Naive B cell (primary cell): ENCODE data around the gene TECTA. TPM values are rescaled to one million over a fixed set of nuclear protein-coding genes. Genes with fewer than 3 reads are reported as not detected.
A peak's percentile ranks its signal among the peaks of the same experiment; 100 is the strongest.

Experiments
- ATAC-seq, 2 donors: fragments of 150-1000 bp; cut with Tn5 transposase; 2 replicates each; pipeline ENCODE4 v1.10.0; 2021; ENCODE audit warnings: low read depth in 2 of 2, mild to moderate bottlenecking in 2 of 2, moderate library complexity in 2 of 2
- DNase-seq: peaks from one replicate; pipeline ENCODE4 v3.0.0; 2022
- H3K27ac Mint-ChIP-seq, 6 donors: one replicate each; pipeline ENCODE4 v1.8.0; 2020 to 2022; ENCODE audit warnings: mild to moderate bottlenecking in 6 of 6, mixed read lengths in 6 of 6, moderate library complexity in 5 of 6, inconsistent platforms in 2 of 6
- H3K27me3 Mint-ChIP-seq, 3 donors: one replicate each; pipeline ENCODE4 v1.8.0; 2021 to 2022; ENCODE audit warnings: mixed read lengths in 3 of 3, mild to moderate bottlenecking in 1 of 3
- H3K36me3 Mint-ChIP-seq, 2 donors: one replicate each; pipeline ENCODE4 v1.8.0; 2020 to 2022; ENCODE audit warnings: mixed read lengths in 2 of 2, inconsistent platforms in 1 of 2, mild to moderate bottlenecking in 1 of 2
- H3K4me1 Mint-ChIP-seq, 3 donors: one replicate each; pipeline ENCODE4 v1.8.0; 2020 to 2022; ENCODE audit warnings: mixed read lengths in 3 of 3, inconsistent platforms in 1 of 3, mild to moderate bottlenecking in 1 of 3, moderate library complexity in 1 of 3
- H3K4me3 Mint-ChIP-seq, 8 donors: one replicate each; pipeline ENCODE4 v1.8.0; 2020 to 2022; ENCODE audit warnings: mild to moderate bottlenecking in 8 of 8, mixed read lengths in 8 of 8, moderate library complexity in 8 of 8, inconsistent platforms in 2 of 8
- H3K9me3 Mint-ChIP-seq, 7 donors: one replicate each; pipeline ENCODE4 v1.8.0; 2020 to 2022; ENCODE audit warnings: mixed read lengths in 7 of 7, mild to moderate bottlenecking in 5 of 7, inconsistent platforms in 2 of 7, moderate library complexity in 1 of 7
- polyA plus RNA-seq, 6 donors: library from polyadenylated mRNA; unstranded; fragments of 300-500 nt; fragmentation: Illumina TruSeq; gene quantifications; one replicate each; pipeline ENCODE4 v1.2.3, GENCODE V29; 2021; ENCODE audit warnings: low read depth in 6 of 6

The TECTA gene, protein sequence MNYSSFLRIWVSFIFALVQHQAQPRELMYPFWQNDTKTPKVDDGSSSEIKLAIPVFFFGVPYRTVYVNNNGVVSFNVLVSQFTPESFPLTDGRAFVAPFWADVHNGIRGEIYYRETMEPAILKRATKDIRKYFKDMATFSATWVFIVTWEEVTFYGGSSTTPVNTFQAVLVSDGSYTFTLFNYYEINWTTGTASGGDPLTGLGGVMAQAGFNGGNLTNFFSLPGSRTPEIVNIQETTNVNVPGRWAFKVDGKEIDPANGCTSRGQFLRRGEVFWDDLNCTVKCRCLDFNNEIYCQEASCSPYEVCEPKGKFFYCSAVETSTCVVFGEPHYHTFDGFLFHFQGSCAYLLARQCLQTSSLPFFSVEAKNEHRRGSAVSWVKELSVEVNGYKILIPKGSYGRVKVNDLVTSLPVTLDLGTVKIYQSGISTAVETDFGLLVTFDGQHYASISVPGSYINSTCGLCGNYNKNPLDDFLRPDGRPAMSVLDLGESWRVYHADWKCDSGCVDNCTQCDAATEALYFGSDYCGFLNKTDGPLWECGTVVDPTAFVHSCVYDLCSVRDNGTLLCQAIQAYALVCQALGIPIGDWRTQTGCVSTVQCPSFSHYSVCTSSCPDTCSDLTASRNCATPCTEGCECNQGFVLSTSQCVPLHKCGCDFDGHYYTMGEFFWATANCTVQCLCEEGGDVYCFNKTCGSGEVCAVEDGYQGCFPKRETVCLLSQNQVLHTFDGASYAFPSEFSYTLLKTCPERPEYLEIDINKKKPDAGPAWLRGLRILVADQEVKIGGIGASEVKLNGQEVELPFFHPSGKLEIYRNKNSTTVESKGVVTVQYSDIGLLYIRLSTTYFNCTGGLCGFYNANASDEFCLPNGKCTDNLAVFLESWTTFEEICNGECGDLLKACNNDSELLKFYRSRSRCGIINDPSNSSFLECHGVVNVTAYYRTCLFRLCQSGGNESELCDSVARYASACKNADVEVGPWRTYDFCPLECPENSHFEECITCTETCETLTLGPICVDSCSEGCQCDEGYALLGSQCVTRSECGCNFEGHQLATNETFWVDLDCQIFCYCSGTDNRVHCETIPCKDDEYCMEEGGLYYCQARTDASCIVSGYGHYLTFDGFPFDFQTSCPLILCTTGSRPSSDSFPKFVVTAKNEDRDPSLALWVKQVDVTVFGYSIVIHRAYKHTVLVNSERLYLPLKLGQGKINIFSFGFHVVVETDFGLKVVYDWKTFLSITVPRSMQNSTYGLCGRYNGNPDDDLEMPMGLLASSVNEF (N-terminal part only)
- polyA plus RNA-seq, result under 1 TPM in 1 of 6 donors, not detected in 5; 0.32 TPM

DNA sequence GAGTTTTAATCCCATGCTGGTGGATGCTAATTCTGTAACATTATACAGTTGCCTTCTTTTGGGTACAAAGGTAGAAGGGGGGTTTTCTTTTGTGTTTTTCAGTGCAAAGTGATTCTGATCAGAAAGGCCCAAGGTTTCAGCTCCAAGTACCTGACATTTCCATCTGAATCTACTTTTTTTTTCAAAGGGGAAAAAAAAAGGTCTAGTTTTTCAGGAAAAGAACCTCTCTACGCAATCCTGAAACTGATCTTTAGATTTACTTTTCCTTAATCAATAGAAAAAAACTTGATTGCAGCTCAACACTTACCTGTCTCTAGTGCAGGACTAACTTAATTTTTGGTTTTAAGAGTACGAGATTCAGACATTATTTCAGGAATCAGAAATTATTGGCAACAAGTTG lies at the start of gene TECTA:
Gene TECTA (plus strand): TSS at position 301 of the 400 bp plus-strand sequence. CDS start 1,423 bp downstream, outside the sequence.
- H3K27me3 Mint-ChIP-seq, result peaks cover 0 to 8% (median 6%) of the 10 kb centered on the region in 3 donors
- H3K4me1 Mint-ChIP-seq, result no peaks in the 10 kb centered on the region
- H3K9me3 Mint-ChIP-seq, result peaks cover 0 to 3% (median 0%) of the 10 kb centered on the region in 7 donors
- no peaks in the 10 kb centered on the region for H3K36me3 Mint-ChIP-seq
- H3K27ac Mint-ChIP-seq, result no peak within 1 kb of the TSS
- no peak within 1 kb of the TSS for H3K4me3 Mint-ChIP-seq
- DNase-seq, result no peak
- no peak for ATAC-seq

DNA sequence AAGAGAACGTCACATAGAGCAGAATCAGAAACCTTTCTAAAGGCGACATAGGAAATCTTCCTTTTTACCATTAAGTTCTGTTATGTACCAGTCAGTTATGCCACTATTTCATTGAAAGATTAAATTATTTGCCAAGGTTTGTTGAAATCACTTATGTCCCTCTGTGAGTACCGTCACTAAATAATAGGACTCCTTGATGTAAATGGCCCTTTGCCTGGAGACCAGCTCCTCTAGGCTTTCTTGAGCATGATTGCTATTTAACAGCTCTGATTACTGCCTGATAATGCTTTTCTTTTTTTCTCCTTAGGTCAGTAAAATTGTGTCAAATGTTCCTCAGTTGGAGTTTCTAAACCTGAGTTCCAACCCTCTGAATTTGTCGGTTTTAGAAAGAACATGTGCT lies 47.8 kb upstream of the TECTA start:
- no peaks in the 10 kb centered on the region for H3K9me3 Mint-ChIP-seq
- no peak overlapping the region for H3K4me3 Mint-ChIP-seq
- ATAC-seq (no peak), DNase-seq (no peak)
- no peaks in the 10 kb centered on the region for H3K27me3 Mint-ChIP-seq
- H3K36me3 Mint-ChIP-seq, result peaks cover 32 to 43% of the 10 kb centered on the region in 2 donors
- H3K4me1 Mint-ChIP-seq, result no peaks in the 10 kb centered on the region
- H3K27ac Mint-ChIP-seq, result no peak overlapping the region

DNA sequence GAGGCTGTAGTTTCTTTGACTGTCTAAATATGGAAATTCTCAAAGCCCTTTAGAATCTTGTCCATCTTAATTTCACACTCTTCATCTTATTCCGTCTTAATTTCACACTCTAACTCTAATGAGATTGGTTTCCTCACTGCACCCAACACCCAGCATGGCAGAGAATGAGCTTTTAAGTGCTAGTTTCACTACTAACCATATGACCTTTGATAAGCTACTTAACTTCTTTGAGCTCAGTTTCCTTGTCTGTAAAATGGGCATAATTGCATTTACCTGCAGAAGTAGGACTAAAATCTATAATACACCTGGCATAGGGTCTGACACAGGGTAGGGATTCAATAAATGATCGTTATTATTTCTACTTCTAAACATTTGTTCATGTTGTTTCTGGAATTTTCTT lies 46.8 kb upstream of the TECTA start:
- H3K36me3 Mint-ChIP-seq, result peaks cover 34% of the 10 kb centered on the region in 2 donors
- no peak for ATAC-seq
- H3K4me3 Mint-ChIP-seq, result no peak overlapping the region
- no peaks in the 10 kb centered on the region for H3K4me1 Mint-ChIP-seq
- no peaks in the 10 kb centered on the region for H3K9me3 Mint-ChIP-seq
- no peak for DNase-seq
- H3K27me3 Mint-ChIP-seq, result no peaks in the 10 kb centered on the region
- no peak overlapping the region for H3K27ac Mint-ChIP-seq

DNA sequence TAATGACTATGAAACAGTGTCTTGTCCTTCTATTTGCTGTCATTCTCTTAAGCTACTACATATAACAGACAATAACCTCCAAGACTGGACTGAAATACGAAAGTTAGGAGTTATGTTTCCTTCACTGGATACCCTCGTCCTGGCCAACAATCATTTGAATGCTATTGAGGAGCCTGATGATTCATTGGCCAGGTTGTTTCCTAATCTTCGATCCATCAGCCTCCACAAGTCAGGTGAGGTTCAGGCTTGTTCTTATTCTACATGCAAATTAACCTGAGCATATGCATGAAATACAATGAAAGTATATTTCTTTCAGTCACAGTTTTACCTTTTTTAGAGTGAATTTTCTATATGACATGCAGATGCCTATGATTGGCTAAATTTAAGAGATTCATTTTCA lies 46.0 kb upstream of the TECTA start:
- no peaks in the 10 kb centered on the region for H3K9me3 Mint-ChIP-seq
- no peaks in the 10 kb centered on the region for H3K27me3 Mint-ChIP-seq
- ATAC-seq (no peak), DNase-seq (no peak)
- H3K27ac Mint-ChIP-seq, result no peak overlapping the region
- no peak overlapping the region for H3K4me3 Mint-ChIP-seq
- peaks cover 34 to 36% of the 10 kb centered on the region in 2 donors for H3K36me3 Mint-ChIP-seq
- no peaks in the 10 kb centered on the region for H3K4me1 Mint-ChIP-seq

DNA sequence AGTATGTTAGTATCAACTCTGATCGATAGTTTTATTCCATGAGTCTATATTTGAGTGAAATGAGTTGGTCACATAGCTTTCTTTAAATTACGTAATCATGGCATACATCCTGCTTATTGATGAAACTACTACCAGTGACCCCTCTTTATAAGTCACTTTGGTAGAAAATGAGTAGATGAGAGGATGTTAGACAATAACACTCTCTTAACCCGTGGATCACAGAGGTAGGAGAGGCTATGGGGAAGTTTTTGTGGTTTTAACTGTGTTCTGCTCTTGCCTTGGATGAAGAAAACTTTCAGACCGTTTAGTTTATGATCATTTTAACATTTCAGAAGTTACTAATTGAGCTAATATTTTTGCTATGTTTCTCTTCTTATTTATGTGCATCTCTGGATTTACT lies 43.1 kb upstream of the TECTA start:
- Mint-ChIP-seq H3K4me1 (no peaks in the 10 kb centered on the region), H3K9me3 (no peaks in the 10 kb centered on the region), H3K27ac (no peak overlapping the region), H3K27me3 (no peaks in the 10 kb centered on the region), H3K4me3 (no peak overlapping the region), H3K36me3 (peaks cover 32 to 41% of the 10 kb centered on the region in 2 donors)
- DNase-seq, result no peak
- ATAC-seq, result no peak

DNA sequence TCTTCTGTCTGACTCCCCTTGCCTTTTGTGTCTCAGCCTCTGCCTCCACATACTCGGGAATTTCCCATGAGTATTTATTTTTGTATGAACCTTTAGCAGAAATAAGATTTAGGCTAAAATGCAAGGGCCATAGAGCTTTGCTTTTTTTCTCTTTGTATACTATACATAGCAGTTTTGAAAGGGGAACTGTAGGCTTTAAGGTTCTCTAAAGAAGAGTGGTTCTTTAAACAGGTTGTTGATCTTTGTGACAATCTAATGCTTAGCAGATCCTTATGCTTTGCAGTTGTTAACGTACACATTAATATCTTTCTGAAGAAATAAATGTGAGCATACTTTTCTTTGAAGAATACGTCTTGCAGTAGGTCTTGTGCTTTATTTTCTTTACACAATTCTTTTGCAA lies 42.1 kb upstream of the TECTA start:
- ATAC-seq, result no peak
- Mint-ChIP-seq H3K9me3 (no peaks in the 10 kb centered on the region), H3K36me3 (peaks cover 32 to 48% of the 10 kb centered on the region in 2 donors), H3K27me3 (no peaks in the 10 kb centered on the region), H3K27ac (no peak overlapping the region), H3K4me1 (no peaks in the 10 kb centered on the region), H3K4me3 (no peak overlapping the region)
- no peak for DNase-seq

DNA sequence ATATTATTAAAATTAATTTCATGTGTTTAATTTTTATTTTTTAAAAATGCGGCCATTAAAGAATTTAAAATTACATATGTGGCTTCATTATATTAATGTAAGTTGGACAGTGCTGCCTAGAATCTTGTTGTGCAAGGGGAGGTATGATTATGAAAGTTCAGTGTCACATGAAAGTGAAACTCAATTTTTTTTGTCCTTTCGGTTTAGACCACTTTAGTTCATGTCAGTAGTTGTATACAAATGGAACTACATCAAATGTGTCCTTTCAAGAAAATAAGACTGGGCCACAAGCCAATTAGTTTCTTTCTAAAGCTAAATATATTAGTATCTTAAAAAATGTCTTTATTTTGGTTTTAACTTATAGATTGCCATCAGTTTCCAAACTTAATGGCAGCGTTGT lies 41.4 kb upstream of the TECTA start:
- ATAC-seq, result no peak
- H3K4me1 Mint-ChIP-seq, result no peaks in the 10 kb centered on the region
- no peak for DNase-seq
- no peaks in the 10 kb centered on the region for H3K27me3 Mint-ChIP-seq
- H3K36me3 Mint-ChIP-seq, result peaks cover 26 to 42% of the 10 kb centered on the region in 2 donors
- H3K9me3 Mint-ChIP-seq, result no peaks in the 10 kb centered on the region
- H3K27ac Mint-ChIP-seq, result no peak overlapping the region
- H3K4me3 Mint-ChIP-seq, result no peak overlapping the region

DNA sequence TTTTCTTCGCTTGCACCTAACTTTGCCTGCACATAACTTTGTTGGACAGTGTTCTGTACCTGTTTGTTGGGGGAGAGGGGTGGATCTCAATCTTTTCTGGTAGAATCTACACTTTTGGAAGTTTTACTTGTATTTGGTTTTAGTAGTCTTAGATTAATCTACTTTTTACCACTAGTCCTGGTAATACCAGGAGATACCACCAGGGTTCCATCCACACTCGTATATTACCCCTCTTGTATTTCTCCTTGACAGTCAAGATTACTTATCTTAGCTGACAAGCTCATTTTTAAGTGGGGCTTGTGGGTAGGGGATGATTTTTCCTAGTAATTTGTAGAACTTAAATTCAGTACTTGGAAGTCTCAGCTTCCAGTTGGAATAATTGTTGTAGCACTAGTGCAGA lies 37.3 kb upstream of the TECTA start:
- H3K4me3 Mint-ChIP-seq, result no peak overlapping the region

DNA sequence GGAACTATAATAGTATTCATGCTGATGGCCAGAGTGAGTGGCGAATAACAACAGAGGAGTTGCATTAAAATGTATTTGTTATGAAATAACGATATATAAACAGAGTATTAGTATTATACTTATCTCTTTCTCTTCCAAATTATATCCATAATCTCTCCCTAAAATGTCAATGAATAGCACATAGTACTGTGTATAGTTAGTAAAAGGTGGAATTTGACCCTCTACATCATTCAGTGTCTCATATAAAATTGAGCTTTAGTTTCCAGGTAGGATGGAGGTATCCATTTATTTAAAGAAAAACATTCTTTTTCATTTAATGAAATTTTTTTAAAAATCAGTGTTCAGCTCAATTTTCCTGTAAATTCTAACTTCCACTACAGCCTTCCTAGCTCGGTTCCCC lies 34.4 kb upstream of the TECTA start:
- H3K27me3 Mint-ChIP-seq, result no peaks in the 10 kb centered on the region
- H3K9me3 Mint-ChIP-seq, result peaks cover 0 to 6% (median 4%) of the 10 kb centered on the region in 7 donors
- no peak overlapping the region for H3K27ac Mint-ChIP-seq
- DNase-seq, result no peak
- no peak for ATAC-seq
- peaks cover 0 to 9% (median 3%) of the 10 kb centered on the region in 3 donors for H3K4me1 Mint-ChIP-seq
- H3K4me3 Mint-ChIP-seq, result no peak overlapping the region
- H3K36me3 Mint-ChIP-seq, result peaks cover 29 to 38% of the 10 kb centered on the region in 2 donors

More for the DNA sequence above, 37.3 kb upstream of the TECTA start:
- Mint-ChIP-seq H3K27me3 (no peaks in the 10 kb centered on the region), H3K36me3 (peaks cover 16 to 37% of the 10 kb centered on the region in 2 donors), H3K9me3 (no peaks in the 10 kb centered on the region), H3K27ac (no peak overlapping the region), H3K4me1 (no peaks in the 10 kb centered on the region)
- DNase-seq (no peak), ATAC-seq (no peak)

DNA sequence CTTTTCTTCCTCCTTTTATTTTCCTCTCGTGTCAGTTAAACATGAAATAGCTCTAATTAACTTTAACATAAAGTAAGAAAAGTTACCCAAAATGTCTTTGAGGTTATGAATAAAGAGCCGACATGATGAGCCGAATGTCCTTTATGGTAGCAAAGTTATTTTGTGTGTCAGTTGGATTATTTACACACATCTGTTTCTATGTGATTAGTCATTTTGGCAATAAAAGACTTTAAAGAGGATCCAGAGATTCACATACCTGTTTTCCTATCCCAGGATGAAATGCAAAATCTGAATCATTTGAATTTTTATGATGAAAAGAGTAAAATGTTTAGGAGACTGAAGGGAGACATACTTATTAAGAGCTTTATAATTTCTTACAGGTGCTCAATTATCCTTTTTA lies 34.0 kb upstream of the TECTA start:
- H3K4me1 Mint-ChIP-seq, result peaks cover 0 to 12% (median 6%) of the 10 kb centered on the region in 3 donors
- ATAC-seq (no peak), DNase-seq (no peak)
- H3K27ac Mint-ChIP-seq, result no peak overlapping the region
- H3K9me3 Mint-ChIP-seq, result peaks cover 0 to 6% (median 4%) of the 10 kb centered on the region in 7 donors
- H3K36me3 Mint-ChIP-seq, result peaks cover 29 to 40% of the 10 kb centered on the region in 2 donors
- H3K4me3 Mint-ChIP-seq, result no peak overlapping the region
- no peaks in the 10 kb centered on the region for H3K27me3 Mint-ChIP-seq

DNA sequence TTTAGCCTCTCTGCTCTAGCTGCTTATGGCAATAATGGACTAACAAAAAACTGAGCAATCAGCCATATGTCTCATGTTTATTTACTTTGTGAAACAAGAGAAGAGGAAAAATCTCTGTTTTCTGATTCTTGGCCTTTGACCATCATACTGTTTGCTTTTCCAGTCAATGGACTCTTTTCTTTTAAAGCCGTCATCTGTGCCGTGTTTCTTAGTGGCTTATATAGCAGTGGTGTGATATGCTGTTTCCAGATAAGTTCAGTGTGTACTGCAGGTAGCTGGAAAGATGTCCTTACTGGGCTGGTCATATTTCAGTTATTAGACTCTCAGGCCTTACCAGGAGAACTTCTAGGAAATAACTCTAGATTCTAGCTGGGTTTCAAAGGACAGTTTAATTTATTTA lies 33.6 kb upstream of the TECTA start:
- no peak for ATAC-seq
- peaks cover 0 to 6% (median 4%) of the 10 kb centered on the region in 7 donors for H3K9me3 Mint-ChIP-seq
- peaks cover 29 to 41% of the 10 kb centered on the region in 2 donors for H3K36me3 Mint-ChIP-seq
- H3K4me3 Mint-ChIP-seq, result no peak overlapping the region
- DNase-seq, result no peak
- peaks cover 0 to 12% (median 6%) of the 10 kb centered on the region in 3 donors for H3K4me1 Mint-ChIP-seq
- H3K27me3 Mint-ChIP-seq, result no peaks in the 10 kb centered on the region
- no peak overlapping the region for H3K27ac Mint-ChIP-seq

DNA sequence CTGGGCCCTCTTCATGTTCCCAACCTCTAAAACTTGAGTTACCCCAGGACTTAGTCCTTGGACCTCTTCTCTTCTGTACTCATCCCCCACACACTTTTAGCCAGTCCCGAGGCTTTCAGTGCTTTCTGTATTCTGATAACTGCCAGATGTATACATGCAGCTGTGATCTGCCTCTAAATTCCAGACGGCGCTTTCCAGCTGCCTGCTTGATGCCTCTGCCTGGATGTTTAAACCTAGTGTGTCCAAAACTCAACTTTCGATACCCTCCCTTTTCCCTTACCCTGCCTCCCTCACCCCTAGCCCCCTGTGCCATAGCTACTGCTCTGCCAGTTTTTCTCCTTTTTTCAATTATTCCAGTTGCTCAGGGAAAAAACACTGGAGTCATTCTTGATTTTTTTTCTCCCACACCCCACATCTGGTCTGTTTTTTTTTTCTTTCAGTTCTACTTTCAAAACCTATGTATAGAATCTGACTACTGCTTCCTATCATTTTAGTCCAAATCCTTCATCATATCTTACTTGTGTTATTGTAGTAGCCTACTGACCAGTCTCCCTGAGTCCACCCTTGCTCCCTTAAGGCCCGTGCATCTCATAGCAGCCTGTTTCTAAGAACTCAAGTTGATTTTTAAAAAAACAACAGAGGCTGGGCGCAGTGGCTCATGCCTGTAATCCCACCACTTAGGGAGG lies 32.9 kb upstream of the TECTA start:
- Mint-ChIP-seq H3K4me3 (no peak overlapping the region), H3K27ac (peak overlapping the region in 1 of 6 donors; percentile 12), H3K4me1 (peaks cover 0 to 12% (median 6%) of the 10 kb centered on the region in 3 donors), H3K36me3 (peaks cover 27 to 41% of the 10 kb centered on the region in 2 donors), H3K27me3 (no peaks in the 10 kb centered on the region), H3K9me3 (peaks cover 0 to 6% (median 4%) of the 10 kb centered on the region in 7 donors)
- DNase-seq (no peak), ATAC-seq (no peak)
